MM.1S (cell line): ENCODE results near the gene SRSF6.

Experiments used
- CTCF ChIP-seq: fragments of 300-600 bp; sonication (generic); IDR thresholded peaks from 2 replicates; pipeline ENCODE4 v1.5.1; 2016; ENCODE audit warnings: antibody characterized with exemption, low read length, mixed read lengths
- EZH2 ChIP-seq: fragments of 300-600 bp; sonication (generic); optimal IDR thresholded peaks from 2 replicates; pipeline ENCODE3; 2017; ENCODE audit warnings: low read depth, mild to moderate bottlenecking, antibody characterized with exemption, low read length, mixed read lengths
- EZH2phosphoT487 ChIP-seq: fragments of 300-600 bp; sonication (generic); IDR thresholded peaks from 2 replicates; pipeline ENCODE4 v1.6.1; 2018; ENCODE audit warnings: antibody characterized with exemption, low read length

GRCh38 chr20:43426172-43426571 is 31.5 kb upstream of the SRSF6 start:
- TF ChIP-seq CTCF (no peak), EZH2phosphoT487 (no peak), EZH2 (no peak)
